Measurements from ENCODE around the gene SHFL. TPM values are rescaled to one million over a fixed set of nuclear protein-coding genes. Genes with fewer than 3 reads are reported as not detected.
A peak's percentile ranks its signal among the peaks of the same experiment; 100 is the strongest.

The SHFL gene
- total and polyA plus RNA-seq, 2 of the 8 experiments (the other 6 are each of a cell fraction or from before 2014, with no cell fraction given): 25.3 to 37.1 TPM

GRCh38 chr19:10112895-10113591 lies 26.9 kb downstream of the SHFL start:
- H2BK15ac ChIP-seq (ENCODE audit: low read length): no peak overlapping the region
- H3K23ac ChIP-seq (ENCODE audit: insufficient read length): no peak overlapping the region
- no peak overlapping the region for H2BK20ac ChIP-seq (ENCODE audit: low read length)
- H3K36me3 ChIP-seq (ENCODE audit: control insufficient read depth in 2 of 4, insufficient read depth in 4 of 4, low read length in 3 of 4): peaks cover 45 to 73% (median 57%) of the 10 kb centered on the region in 4 experiments
- H2AFZ ChIP-seq (ENCODE audit: low read length): no peak overlapping the region
- H4K20me1 ChIP-seq (replicated peaks in 1 of 2; ENCODE audit: control insufficient read depth in 1 of 2, insufficient read depth in 2 of 2, low read length in 2 of 2): peaks cover 14 to 37% of the 10 kb centered on the region in 2 experiments
- 49% methylated on average over 20 of the region's 25 CpGs; no CpG with 5 or more reads in 1 of the 2 experiments for WGBS, 2 experiments (ENCODE audit: extremely low coverage in 1 of 2, insufficient coverage in 1 of 2, insufficient read length in 1 of 2, insufficient replicate concordance in 2 of 2, low coverage in 1 of 2, low lambda C conversion rate in 2 of 2, missing lambda C conversion rate in 1 of 2)
- ChIA-PET POLR2A (ENCODE audit: partially characterized antibody) (interaction anchor here (0.7 to 29.1 kb wide), 20 partner anchors 3 to 267 kb away, joined by 3 to 412 read pairs (median 3); partner anchors contain the start of genes ANGPTL6, DNMT1, EIF3G and P2RY11), CTCF (ENCODE audit: partially characterized antibody) (interaction anchor here (0.6 to 5.0 kb wide), 19 partner anchors 9 to 265 kb away, joined by 3 to 42 read pairs (median 3); partner anchors contain the start of gene ANGPTL6)
- H3K4me2 ChIP-seq (ENCODE audit: insufficient read depth in 1 of 2, low read depth in 2 of 2, low read length in 2 of 2): 0 out of 4 replicates have a peak overlapping the region, but pooled peaks of 1 of the 2 experiments have one; percentile 22
- FAIRE-seq (no peak), DNase-seq (ENCODE audit: low read depth in 1 of 2, low spot score in 2 of 2) (peak in 1 of 2 experiments; percentile 94)
- H3K23me2 ChIP-seq (ENCODE audit: low read depth, low read length): no peaks in the 10 kb centered on the region
- H3K4me1 ChIP-seq (replicated peaks in 1 of 4; ENCODE audit: control insufficient read depth in 3 of 4, insufficient read depth in 4 of 4, low read length in 3 of 4): no peaks in the 10 kb centered on the region
- peaks cover under 1% of the 10 kb centered on the region; the same call in 1 of the 2 replicates for H3K79me1 ChIP-seq (ENCODE audit: low read depth, low read length)
- no peak overlapping the region for H3K27ac ChIP-seq (ENCODE audit: low read depth, low read length)
- no peaks in the 10 kb centered on the region for H3K9me3 ChIP-seq (ENCODE audit: insufficient read depth in 2 of 2, low read depth in 1 of 2, low read length in 1 of 2)
- no peak overlapping the region for H4K5ac ChIP-seq (ENCODE audit: insufficient read length, low read depth, low read length)
- no peak overlapping the region for H4K91ac ChIP-seq (replicated peaks; ENCODE audit: insufficient read length, low read length)
- no peak overlapping the region for H2BK12ac ChIP-seq (ENCODE audit: low read depth, low read length)
- no peak overlapping the region for H3K18ac ChIP-seq (ENCODE audit: extremely low read depth, low read length)
- H3K14ac ChIP-seq (ENCODE audit: insufficient read length): no peak overlapping the region
- no peak overlapping the region for H3K4ac ChIP-seq (replicated peaks; ENCODE audit: insufficient read length, low read depth, low read length)
- H3K9ac ChIP-seq (replicated peaks in 1 of 4; ENCODE audit: extremely low read depth in 1 of 4, low read depth in 3 of 4, low read length in 3 of 4): no peak overlapping the region
- no peak overlapping the region for H3K56ac ChIP-seq (replicated peaks; ENCODE audit: insufficient read length, low read depth, low read length)
- H3K27me3 ChIP-seq (replicated peaks in 1 of 4; ENCODE audit: control insufficient read depth in 3 of 4, extremely low read depth in 1 of 4, insufficient read depth in 3 of 4, low read length in 3 of 4): no peaks in the 10 kb centered on the region
- no peak overlapping the region for H2AK5ac ChIP-seq (ENCODE audit: low read depth, low read length)
- H3K4me3 ChIP-seq (ENCODE audit: extremely low read depth in 1 of 4, insufficient read depth in 2 of 4, low read depth in 3 of 4, low read length in 4 of 4): no peak overlapping the region
- peaks cover 0 to 6% of the 10 kb centered on the region in 2 experiments; a peak in 2 of 4 replicates for H3K79me2 ChIP-seq (ENCODE audit: control insufficient read depth in 1 of 2, insufficient read depth in 2 of 2, low read length in 2 of 2)
- H4K8ac ChIP-seq (ENCODE audit: extremely low read depth, insufficient read depth, low read length): no peak overlapping the region
- H2BK5ac ChIP-seq (ENCODE audit: low read depth, low read length): no peak overlapping the region
- no peak overlapping the region for H2BK120ac ChIP-seq (replicated peaks; ENCODE audit: low read depth, low read length)
- TF ChIP-seq MAX (IDR thresholded peaks at IDR 0.05) (peak; percentile 84), CBX8 (IDR thresholded peaks at IDR 0.05; ENCODE audit: borderline replicate concordance, low read depth, low read length) (no peak), RAD21 (IDR thresholded peaks at IDR 0.05 in 1 of 2, conservative IDR thresholded peaks at IDR 0.05 in 1 of 2; ENCODE audit: low read depth in 2 of 2, low read length in 2 of 2) (peak; percentile 53 to 69), CHD1 (IDR thresholded peaks at IDR 0.05; ENCODE audit: low read depth, low read length) (no peak), SP4 (IDR thresholded peaks at IDR 0.05; ENCODE audit: low read length) (no peak), SIX5 (IDR thresholded peaks at IDR 0.05; ENCODE audit: low read depth, low read length) (no peak), EZH2 (IDR thresholded peaks at IDR 0.05; ENCODE audit: low read depth, low read length, severe bottlenecking) (no peak), HDAC6 (IDR thresholded peaks at IDR 0.05; ENCODE audit: low read depth, low read length) (no peak), CBX5 (IDR thresholded peaks at IDR 0.05; ENCODE audit: low read depth, low read length) (no peak), YY1 (IDR thresholded peaks at IDR 0.05; ENCODE audit: low read depth, low read length) (0 out of 2 replicates have a peak, but pooled peaks have one; percentile 10), POLR2AphosphoS5 (IDR thresholded peaks at IDR 0.05; ENCODE audit: low read depth, low read length) (no peak; the same call in 1 of the 2 replicates), ASH2L (IDR thresholded peaks at IDR 0.05; ENCODE audit: low read length) (no peak), POU5F1 (IDR thresholded peaks at IDR 0.05; ENCODE audit: low read depth, low read length) (no peak)
